Measurements from ENCODE around the gene SUMF2. TPM values are rescaled to one million over a fixed set of nuclear protein-coding genes. Genes with fewer than 3 reads are reported as not detected.
"Not testable (repeated sequence)": the region's sequence is repeated elsewhere in the genome, so short reads cannot be mapped to it uniquely, and the experiment has no call there.

Gene SUMF2
- 100 to 1,000 TPM in 2 of 3 donors, 10 to 100 TPM in 1; 75.0 to 138 (median 115) TPM for polyA plus RNA-seq (ENCODE audit: insufficient read length in 3 of 3)

- peak; percentile 81 to 84 (median 82) for DNase-seq (ENCODE audit: low read depth in 3 of 3, low spot score in 2 of 3)
Observed at GRCh38 chr7:56063882-56064625, at the start of gene SUMF2. Gene SUMF2 (plus strand): TSS chr7:56064286. CDS start chr7:56064312, 26 bp downstream.

- DNase-seq (ENCODE audit: low read depth in 3 of 3, low spot score in 2 of 3) = not testable (repeated sequence)
Observed at GRCh38 chr7:56017015-56017414, 47.1 kb upstream of the SUMF2 start.

GRCh38 chr7:56019501-56019900, 44.6 kb upstream of the SUMF2 start:
- no peak for DNase-seq (ENCODE audit: low read depth in 3 of 3, low spot score in 2 of 3)

GRCh38 chr7:56023500-56023899, 40.6 kb upstream of the SUMF2 start:
- no peak for DNase-seq (ENCODE audit: low read depth in 3 of 3, low spot score in 2 of 3)

GRCh38 chr7:56026538-56026937, 37.5 kb upstream of the SUMF2 start:
- no peak for DNase-seq (ENCODE audit: low read depth in 3 of 3, low spot score in 2 of 3)

- no peak for DNase-seq (ENCODE audit: low read depth in 3 of 3, low spot score in 2 of 3)
Observed at GRCh38 chr7:56028942-56029630, 35.0 kb upstream of the SUMF2 start.

GRCh38 chr7:56030340-56030739, 33.7 kb upstream of the SUMF2 start:
- DNase-seq (ENCODE audit: low read depth in 3 of 3, low spot score in 2 of 3) = no peak

- not testable (repeated sequence) for DNase-seq (ENCODE audit: low read depth in 3 of 3, low spot score in 2 of 3)
Observed at GRCh38 chr7:56031556-56031955, 32.5 kb upstream of the SUMF2 start.

- not testable (repeated sequence) for DNase-seq (ENCODE audit: low read depth in 3 of 3, low spot score in 2 of 3)
Observed at GRCh38 chr7:56032578-56032977, 31.5 kb upstream of the SUMF2 start.

GRCh38 chr7:56033671-56034432, 30.2 kb upstream of the SUMF2 start:
- DNase-seq (ENCODE audit: low read depth in 3 of 3, low spot score in 2 of 3) = peak in 1 of 3 donors; percentile 58

- DNase-seq (ENCODE audit: low read depth in 3 of 3, low spot score in 2 of 3) = no peak
Observed at GRCh38 chr7:56040730-56041129, 23.4 kb upstream of the SUMF2 start.

GRCh38 chr7:56045758-56046157, 18.3 kb upstream of the SUMF2 start:
- DNase-seq (ENCODE audit: low read depth in 3 of 3, low spot score in 2 of 3) = not testable (repeated sequence)

- DNase-seq (ENCODE audit: low read depth in 3 of 3, low spot score in 2 of 3) = no peak
Observed at GRCh38 chr7:56046721-56047445, 17.2 kb upstream of the SUMF2 start.

GRCh38 chr7:56047446-56048116, 16.5 kb upstream of the SUMF2 start:
- not testable (repeated sequence) for DNase-seq (ENCODE audit: low read depth in 3 of 3, low spot score in 2 of 3)

GRCh38 chr7:56048245-56048644, 15.8 kb upstream of the SUMF2 start:
- DNase-seq (ENCODE audit: low read depth in 3 of 3, low spot score in 2 of 3) = no peak

GRCh38 chr7:56048763-56049162, 15.3 kb upstream of the SUMF2 start:
- DNase-seq (ENCODE audit: low read depth in 3 of 3, low spot score in 2 of 3) = not testable (repeated sequence)

- DNase-seq (ENCODE audit: low read depth in 3 of 3, low spot score in 2 of 3) = no peak
Observed at GRCh38 chr7:56051053-56051338, 13.1 kb upstream of the SUMF2 start.

- peak; percentile 90 to 97 (median 96) for DNase-seq (ENCODE audit: low read depth in 3 of 3, low spot score in 2 of 3)
Observed at GRCh38 chr7:56051339-56052191, 12.5 kb upstream of the SUMF2 start, which contains the start of the genes CCT6A and PSPH. Gene CCT6A (plus strand): TSS chr7:56051765. CDS start chr7:56051849, 84 bp downstream. Gene PSPH (minus strand): TSS chr7:56051444. CDS start chr7:56021212, 30,232 bp downstream.

GRCh38 chr7:56053379-56053778, 10.7 kb upstream of the SUMF2 start:
- DNase-seq (ENCODE audit: low read depth in 3 of 3, low spot score in 2 of 3) = no peak

All from right renal cortex interstitium (tissue), 3 donors.